Measurements from ENCODE around the gene CPNE5. TPM values are rescaled to one million over a fixed set of nuclear protein-coding genes. Genes with fewer than 3 reads are reported as not detected.

CPNE5 gene
- total RNA-seq, 1 donor from 2014 or later, result not detected

DNA sequence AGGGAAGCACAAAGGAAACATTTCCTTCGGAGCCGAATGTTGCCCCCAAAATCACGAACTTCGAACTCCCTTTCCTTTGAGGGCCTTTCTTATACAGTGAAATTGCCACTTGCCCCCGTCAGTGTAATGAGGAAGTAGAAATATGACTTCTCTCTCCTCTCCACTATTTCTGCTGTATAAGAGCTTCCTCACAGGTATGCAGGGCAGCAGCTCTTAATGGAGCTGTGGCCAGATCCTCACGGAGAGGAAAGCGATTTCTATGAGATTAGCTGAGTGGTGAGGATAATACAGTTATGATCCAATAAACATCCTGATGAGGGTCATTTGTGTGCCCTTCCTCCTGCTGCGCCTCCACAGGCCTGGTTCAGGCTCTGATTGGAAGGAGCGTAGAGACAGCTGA, 10.8 kb upstream of the CPNE5 start:
- H3K27me3 Mint-ChIP-seq (ENCODE audit: insufficient read depth, low read depth), result peaks cover 9% of the 10 kb centered on the region
- no peak for TF ChIP-seq EZH2phosphoT487 (IDR thresholded peaks at IDR 0.05)
- TF ChIP-seq EZH2 (IDR thresholded peaks at IDR 0.05), result no peak
- TF ChIP-seq, protein P1, sequence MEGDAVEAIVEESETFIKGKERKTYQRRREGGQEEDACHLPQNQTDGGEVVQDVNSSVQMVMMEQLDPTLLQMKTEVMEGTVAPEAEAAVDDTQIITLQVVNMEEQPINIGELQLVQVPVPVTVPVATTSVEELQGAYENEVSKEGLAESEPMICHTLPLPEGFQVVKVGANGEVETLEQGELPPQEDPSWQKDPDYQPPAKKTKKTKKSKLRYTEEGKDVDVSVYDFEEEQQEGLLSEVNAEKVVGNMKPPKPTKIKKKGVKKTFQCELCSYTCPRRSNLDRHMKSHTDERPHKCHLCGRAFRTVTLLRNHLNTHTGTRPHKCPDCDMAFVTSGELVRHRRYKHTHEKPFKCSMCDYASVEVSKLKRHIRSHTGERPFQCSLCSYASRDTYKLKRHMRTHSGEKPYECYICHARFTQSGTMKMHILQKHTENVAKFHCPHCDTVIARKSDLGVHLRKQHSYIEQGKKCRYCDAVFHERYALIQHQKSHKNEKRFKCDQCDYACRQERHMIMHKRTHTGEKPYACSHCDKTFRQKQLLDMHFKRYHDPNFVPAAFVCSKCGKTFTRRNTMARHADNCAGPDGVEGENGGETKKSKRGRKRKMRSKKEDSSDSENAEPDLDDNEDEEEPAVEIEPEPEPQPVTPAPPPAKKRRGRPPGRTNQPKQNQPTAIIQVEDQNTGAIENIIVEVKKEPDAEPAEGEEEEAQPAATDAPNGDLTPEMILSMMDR (IDR thresholded peaks at IDR 0.05), result no peak
- H3K79me2 ChIP-seq (ENCODE audit: low read depth), result no peaks in the 10 kb centered on the region
- peaks cover 36% of the 10 kb centered on the region for H3K4me1 Mint-ChIP-seq
- H3K9ac ChIP-seq, result no peak overlapping the region
- H3K36me3 Mint-ChIP-seq, result peaks cover 4% of the 10 kb centered on the region
- H3K27me3 ChIP-seq, result peaks cover 5% of the 10 kb centered on the region
- H3K9me3 ChIP-seq (ENCODE audit: low read depth), result no peaks in the 10 kb centered on the region
- no peak overlapping the region for H2AFZ ChIP-seq (replicated peaks)
- DNase-seq (ENCODE audit: low spot score), result no peak
- no peak overlapping the region for H3K27ac ChIP-seq
- H3K4me3 ChIP-seq, result no peak overlapping the region
- peaks cover 14% of the 10 kb centered on the region for H4K20me1 ChIP-seq (ENCODE audit: low read depth)
- no peak overlapping the region for H3K4me2 ChIP-seq
- no peak overlapping the region for H3K4me3 Mint-ChIP-seq
- H3K9me3 Mint-ChIP-seq, result no peaks in the 10 kb centered on the region
- peaks cover 11% of the 10 kb centered on the region for H3K4me1 ChIP-seq
- no peak overlapping the region for H3K27ac Mint-ChIP-seq
- H3K36me3 ChIP-seq, result no peaks in the 10 kb centered on the region
- peaks cover 27% of the 10 kb centered on the region for H3F3A ChIP-seq (ENCODE audit: low read depth)

DNA sequence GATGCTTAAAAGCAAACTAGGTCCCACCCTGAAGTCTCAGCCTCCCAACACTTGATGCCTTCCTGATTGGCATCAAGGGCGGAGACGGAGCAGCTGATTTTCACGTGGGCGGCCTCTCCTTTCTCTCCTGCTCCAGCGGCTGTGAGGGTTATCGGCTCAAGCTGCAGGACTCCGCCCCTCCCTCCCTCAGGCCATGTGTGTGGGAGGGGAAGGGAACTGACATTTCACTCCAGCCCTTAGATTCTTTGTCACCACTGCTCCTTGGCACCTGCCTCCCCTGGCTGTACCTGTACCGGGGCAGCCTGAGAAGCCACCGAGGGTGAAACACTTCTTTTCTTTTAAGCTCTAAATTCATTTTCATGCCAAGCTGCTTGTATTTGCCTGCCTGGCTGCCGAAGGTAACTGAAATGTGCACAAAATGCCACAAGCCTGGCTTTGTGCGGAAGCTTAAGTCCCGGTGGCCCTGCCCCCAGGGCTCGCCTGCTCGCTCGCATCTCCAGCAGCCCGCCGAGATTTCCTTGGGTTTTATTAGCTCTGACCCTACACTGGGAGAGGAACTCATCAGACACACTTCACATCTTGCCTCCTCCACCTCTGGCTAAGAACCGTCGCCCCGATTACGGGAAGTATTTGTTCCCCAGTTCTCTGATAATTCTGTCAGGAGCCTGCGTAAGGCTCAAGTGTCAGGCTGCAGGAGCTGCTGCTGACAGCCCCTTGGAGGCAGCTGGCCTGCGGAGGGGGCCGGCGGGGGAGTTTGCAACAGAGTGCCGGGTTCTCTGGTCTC, 9.6 kb upstream of the CPNE5 start:
- Histone ChIP-seq H3K4me3 (peak overlapping the region; percentile 50), H3K79me2 (ENCODE audit: low read depth) (no peaks in the 10 kb centered on the region), H3K9ac (no peak overlapping the region), H2AFZ (replicated peaks) (peak overlapping the region; percentile 23), H3K36me3 (no peaks in the 10 kb centered on the region), H4K20me1 (ENCODE audit: low read depth) (peaks cover 14% of the 10 kb centered on the region), H3K4me1 (peaks cover 11% of the 10 kb centered on the region), H3K27ac (no peak overlapping the region), H3F3A (ENCODE audit: low read depth) (peaks cover 27% of the 10 kb centered on the region), H3K27me3 (peaks cover 12% of the 10 kb centered on the region), H3K9me3 (ENCODE audit: low read depth) (no peaks in the 10 kb centered on the region), H3K4me2 (peak overlapping the region; percentile 87)
- H3K9me3 Mint-ChIP-seq, result no peaks in the 10 kb centered on the region
- peak; percentile 91 for DNase-seq (ENCODE audit: low spot score)
- TF ChIP-seq EZH2 (IDR thresholded peaks at IDR 0.05), result no peak
- TF ChIP-seq EZH2phosphoT487 (IDR thresholded peaks at IDR 0.05), result no peak
- TF ChIP-seq, protein P1 (IDR thresholded peaks at IDR 0.05), result no peak
- H3K4me3 Mint-ChIP-seq, result peak overlapping the region; percentile 81
- peaks cover 15% of the 10 kb centered on the region for H3K27me3 Mint-ChIP-seq (ENCODE audit: insufficient read depth, low read depth)
- H3K27ac Mint-ChIP-seq, result peak overlapping the region; percentile 58
- H3K4me1 Mint-ChIP-seq, result peaks cover 41% of the 10 kb centered on the region
- H3K36me3 Mint-ChIP-seq, result peaks cover 2% of the 10 kb centered on the region

DNA sequence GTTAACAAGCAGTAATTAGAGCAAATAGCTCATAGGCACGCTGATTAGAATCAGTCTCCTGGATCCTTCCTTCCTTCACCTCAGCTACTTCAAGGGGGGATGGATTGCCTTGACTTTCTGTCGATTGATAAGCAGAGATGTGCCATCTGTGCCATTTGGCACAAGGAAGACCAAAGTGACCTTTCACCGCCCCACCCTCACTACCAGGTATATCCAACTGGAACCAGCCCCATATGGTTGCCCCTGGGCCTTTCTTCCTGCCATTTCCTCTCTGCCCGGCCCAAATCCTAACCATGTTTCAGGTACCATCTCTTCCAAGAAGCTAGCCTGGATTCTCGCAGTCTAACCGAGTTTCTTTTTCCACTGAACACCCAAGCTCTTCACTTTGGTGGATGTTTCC, 8.7 kb upstream of the CPNE5 start:
- H4K20me1 ChIP-seq (ENCODE audit: low read depth), result peaks cover 14% of the 10 kb centered on the region
- Mint-ChIP-seq H3K9me3 (no peaks in the 10 kb centered on the region), H3K36me3 (peaks cover under 1% of the 10 kb centered on the region), H3K4me3 (no peak overlapping the region), H3K27me3 (ENCODE audit: insufficient read depth, low read depth) (peaks cover 19% of the 10 kb centered on the region), H3K4me1 (peaks cover 41% of the 10 kb centered on the region), H3K27ac (peak overlapping the region; percentile 58)
- H3K79me2 ChIP-seq (ENCODE audit: low read depth), result no peaks in the 10 kb centered on the region
- H3K27ac ChIP-seq, result no peak overlapping the region
- DNase-seq (ENCODE audit: low spot score), result no peak
- no peak overlapping the region for H3K9ac ChIP-seq
- H3K4me1 ChIP-seq, result peaks cover 11% of the 10 kb centered on the region
- no peaks in the 10 kb centered on the region for H3K36me3 ChIP-seq
- peak overlapping the region; percentile 87 for H3K4me2 ChIP-seq
- peaks cover 27% of the 10 kb centered on the region for H3F3A ChIP-seq (ENCODE audit: low read depth)
- no peak overlapping the region for H3K4me3 ChIP-seq
- peaks cover 13% of the 10 kb centered on the region for H3K27me3 ChIP-seq
- no peak for TF ChIP-seq EZH2phosphoT487 (IDR thresholded peaks at IDR 0.05)
- no peak for TF ChIP-seq EZH2 (IDR thresholded peaks at IDR 0.05)
- TF ChIP-seq, protein P1 (IDR thresholded peaks at IDR 0.05), result no peak
- no peak overlapping the region for H2AFZ ChIP-seq (replicated peaks)
- no peaks in the 10 kb centered on the region for H3K9me3 ChIP-seq (ENCODE audit: low read depth)
